GM21390 (cell line): ENCODE measurements around the gene TLN1.

ENCODE experiments used
- ATAC-seq: cut with Tn5 transposase; IDR thresholded peaks from one replicate; pipeline ENCODE4 v1.9.1; 2021; ENCODE audit not compliant: unreplicated experiment

TLN1 gene

DNA sequence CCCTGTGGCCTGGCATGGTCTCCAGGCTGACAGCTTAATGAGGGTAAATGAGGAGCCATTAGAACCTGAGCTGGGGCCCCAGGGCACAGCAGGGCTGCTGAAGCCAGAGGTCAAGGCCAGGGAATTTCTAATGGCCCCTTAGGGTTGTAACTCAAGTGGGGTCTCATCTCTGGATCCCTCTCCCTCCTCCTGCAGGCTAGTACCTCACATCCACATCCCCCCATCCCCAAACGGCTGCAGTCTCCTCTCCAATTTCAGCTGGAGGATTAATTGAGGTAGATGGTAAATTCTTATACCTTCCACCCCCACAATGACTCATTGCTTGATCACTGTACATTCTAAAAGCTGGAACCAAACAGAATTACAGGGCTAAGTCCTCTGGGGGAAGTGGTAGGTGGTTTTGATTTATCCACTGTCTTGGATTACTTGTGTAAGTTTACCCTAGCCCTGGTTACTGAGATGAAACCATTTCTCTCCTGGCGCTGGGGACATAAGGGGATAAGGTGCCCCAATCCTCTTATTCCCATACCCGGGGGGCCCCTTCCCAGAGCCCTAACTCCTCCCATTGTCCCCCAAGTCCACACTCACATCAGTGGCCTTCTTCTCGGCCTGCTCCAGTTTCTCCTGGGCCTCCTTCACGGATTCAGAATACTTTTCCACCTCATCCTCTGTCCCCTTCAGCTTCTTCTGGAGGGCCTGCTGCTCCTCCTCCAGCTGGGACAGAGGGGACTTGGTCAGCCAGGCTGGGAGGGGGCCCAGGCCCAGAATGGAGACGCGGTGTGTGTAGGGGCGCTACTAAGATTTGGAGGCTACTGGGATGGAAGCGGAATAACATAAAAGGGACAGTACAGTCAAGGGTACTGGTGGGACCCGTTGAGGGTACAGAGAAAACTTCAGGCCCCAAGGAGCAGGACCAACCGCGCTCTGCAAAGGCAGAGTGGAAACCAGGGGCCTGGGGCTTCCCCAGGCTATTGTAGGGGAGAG, 43.1 kb downstream of the TLN1 start:
- no peak for ATAC-seq

- no peak for ATAC-seq
Measured at GRCh38 chr9:35687972-35688557, 43.9 kb downstream of the TLN1 start.

- ATAC-seq, result no peak
Measured at GRCh38 chr9:35687306-35687705, 44.7 kb downstream of the TLN1 start.

- no peak for ATAC-seq
Measured at GRCh38 chr9:35686222-35687203, 45.5 kb downstream of the TLN1 start.

DNA sequence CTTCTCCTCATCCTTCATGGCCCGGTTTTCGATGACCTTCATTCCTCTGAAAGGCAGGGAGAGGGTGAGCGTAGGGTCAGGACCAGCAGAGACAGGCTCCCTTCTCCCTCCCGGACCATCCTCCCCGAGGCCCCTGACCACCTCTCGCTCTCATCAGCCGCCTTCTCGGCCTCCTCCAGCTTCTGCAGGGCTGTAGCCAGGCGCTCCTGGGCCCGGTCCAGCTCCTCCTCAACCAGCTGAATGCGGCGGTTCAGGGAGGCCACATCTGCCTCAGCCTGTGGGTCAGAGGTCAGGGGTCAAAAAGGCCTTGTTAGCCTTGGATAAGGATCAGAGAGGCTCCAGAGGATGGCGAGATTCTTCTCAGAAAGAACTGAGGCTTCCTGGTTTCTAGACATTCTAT, 46.5 kb downstream of the TLN1 start:
- ATAC-seq, result no peak

- no peak for ATAC-seq
Measured at GRCh38 chr9:35684921-35685320, 47.1 kb downstream of the TLN1 start.

DNA sequence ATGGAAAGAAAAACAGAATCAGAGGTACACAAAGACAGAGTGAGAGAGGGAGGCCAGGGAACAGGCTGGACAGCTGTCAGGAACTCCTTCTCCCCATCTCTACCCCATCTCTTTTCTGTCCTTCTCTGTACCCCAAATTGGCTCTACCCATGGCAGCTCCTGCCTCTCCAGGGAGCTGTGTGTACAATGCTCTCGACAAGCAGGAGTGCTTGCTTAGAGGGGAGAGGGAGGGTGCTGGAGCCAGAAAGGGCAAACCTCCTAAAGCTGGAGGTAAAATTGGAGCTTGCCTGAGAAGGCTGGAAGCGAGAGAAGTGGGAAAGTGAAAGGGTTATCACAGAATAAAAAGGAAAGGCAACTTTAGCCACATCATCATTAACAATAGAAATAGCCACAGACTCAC, 48.7 kb downstream of the TLN1 start:
- ATAC-seq, result no peak

GRCh38 chr9:35682520-35683315, 49.3 kb downstream of the TLN1 start:
- no peak for ATAC-seq

DNA sequence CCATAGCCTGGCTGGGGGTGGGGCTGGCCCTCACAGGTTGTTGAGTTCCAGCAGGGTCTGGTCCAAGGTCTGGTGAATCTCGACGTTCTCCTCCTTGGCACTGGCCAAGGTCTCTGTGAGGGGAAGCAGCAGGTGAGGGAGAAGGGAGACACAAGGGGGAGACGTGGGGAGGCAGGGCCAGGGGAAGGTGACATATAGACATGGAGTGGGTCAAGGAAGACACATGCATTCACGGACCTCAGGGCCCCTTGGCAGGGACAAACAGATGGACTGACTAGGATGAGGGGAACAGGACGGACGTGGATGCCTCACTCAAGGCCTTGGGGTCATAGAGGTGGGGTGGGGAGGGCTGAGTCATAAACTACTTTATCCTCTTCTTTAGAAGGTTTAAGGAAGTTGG, 49.9 kb downstream of the TLN1 start:
- ATAC-seq, result no peak

GRCh38 chr9:35681341-35682002, 50.5 kb downstream of the TLN1 start:
- ATAC-seq, result no peak

GRCh38 chr9:35680331-35681105, 51.5 kb downstream of the TLN1 start:
- ATAC-seq, result no peak

DNA sequence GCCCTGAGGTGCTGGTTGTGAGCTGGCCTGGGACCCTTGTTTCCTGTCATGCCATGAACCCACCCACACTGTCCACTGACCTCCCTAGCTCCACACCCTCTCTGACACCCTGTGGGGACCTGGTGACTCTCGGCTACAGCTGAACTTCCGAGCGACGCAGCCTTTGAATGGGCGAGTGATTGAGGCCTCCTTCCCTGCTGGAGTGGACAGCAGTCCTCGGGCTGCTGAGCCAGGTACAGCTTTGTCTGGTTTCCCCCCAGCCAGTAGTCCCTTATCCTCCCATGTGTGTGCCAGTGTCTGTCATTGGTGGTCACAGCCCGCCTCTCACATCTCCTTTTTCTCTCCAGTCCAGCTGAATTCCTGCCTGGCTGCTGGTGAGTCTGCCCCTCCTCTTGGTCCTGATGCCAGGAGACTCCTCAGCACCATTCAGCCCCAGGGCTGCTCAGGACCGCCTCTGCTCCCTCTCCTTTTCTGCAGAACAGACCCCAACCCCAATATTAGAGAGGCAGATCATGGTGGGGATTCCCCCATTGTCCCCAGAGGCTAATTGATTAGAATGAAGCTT, 52.1 kb downstream of the TLN1 start:
- ATAC-seq, result no peak

DNA sequence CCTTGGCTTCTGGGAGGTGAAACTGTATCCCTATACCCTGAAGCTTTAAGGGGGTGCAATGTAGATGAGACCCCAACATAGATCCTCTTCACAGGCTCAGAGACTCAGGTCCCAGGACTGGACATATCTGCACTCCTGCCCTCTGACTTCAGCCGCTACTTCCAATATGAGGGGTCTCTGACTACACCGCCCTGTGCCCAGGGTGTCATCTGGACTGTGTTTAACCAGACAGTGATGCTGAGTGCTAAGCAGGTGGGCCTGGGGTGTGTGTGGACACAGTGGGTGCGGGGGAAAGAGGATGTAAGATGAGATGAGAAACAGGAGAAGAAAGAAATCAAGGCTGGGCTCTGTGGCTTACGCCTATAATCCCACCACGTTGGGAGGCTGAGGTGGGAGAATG, 52.9 kb downstream of the TLN1 start:
- no peak for ATAC-seq

DNA sequence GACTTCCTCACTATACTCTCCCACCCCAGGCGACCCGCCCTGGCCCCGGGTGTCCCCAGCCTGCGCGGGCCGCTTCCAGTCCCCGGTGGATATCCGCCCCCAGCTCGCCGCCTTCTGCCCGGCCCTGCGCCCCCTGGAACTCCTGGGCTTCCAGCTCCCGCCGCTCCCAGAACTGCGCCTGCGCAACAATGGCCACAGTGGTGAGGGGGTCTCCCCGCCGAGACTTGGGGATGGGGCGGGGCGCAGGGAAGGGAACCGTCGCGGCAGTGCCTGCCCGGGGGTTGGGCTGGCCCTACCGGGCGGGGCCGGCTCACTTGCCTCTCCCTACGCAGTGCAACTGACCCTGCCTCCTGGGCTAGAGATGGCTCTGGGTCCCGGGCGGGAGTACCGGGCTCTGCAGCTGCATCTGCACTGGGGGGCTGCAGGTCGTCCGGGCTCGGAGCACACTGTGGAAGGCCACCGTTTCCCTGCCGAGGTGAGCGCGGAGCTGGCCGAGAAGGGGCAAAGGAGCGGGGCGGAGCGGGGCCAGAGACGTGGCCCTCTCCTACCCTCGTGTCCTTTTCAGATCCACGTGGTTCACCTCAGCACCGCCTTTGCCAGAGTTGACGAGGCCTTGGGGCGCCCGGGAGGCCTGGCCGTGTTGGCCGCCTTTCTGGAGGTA, 56.1 kb downstream of the TLN1 start:
- no peak for ATAC-seq

DNA sequence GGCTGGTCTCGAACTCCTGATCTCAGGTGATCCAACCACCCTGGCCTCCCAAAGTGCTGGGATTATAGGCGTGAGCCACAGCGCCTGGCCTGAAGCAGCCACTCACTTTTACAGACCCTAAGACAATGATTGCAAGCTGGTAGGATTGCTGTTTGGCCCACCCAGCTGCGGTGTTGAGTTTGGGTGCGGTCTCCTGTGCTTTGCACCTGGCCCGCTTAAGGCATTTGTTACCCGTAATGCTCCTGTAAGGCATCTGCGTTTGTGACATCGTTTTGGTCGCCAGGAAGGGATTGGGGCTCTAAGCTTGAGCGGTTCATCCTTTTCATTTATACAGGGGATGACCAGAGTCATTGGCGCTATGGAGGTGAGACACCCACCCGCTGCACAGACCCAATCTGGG, 56.8 kb downstream of the TLN1 start:
- ATAC-seq, result no peak

GRCh38 chr9:35674025-35674361, 58.0 kb downstream of the TLN1 start:
- no peak for ATAC-seq

DNA sequence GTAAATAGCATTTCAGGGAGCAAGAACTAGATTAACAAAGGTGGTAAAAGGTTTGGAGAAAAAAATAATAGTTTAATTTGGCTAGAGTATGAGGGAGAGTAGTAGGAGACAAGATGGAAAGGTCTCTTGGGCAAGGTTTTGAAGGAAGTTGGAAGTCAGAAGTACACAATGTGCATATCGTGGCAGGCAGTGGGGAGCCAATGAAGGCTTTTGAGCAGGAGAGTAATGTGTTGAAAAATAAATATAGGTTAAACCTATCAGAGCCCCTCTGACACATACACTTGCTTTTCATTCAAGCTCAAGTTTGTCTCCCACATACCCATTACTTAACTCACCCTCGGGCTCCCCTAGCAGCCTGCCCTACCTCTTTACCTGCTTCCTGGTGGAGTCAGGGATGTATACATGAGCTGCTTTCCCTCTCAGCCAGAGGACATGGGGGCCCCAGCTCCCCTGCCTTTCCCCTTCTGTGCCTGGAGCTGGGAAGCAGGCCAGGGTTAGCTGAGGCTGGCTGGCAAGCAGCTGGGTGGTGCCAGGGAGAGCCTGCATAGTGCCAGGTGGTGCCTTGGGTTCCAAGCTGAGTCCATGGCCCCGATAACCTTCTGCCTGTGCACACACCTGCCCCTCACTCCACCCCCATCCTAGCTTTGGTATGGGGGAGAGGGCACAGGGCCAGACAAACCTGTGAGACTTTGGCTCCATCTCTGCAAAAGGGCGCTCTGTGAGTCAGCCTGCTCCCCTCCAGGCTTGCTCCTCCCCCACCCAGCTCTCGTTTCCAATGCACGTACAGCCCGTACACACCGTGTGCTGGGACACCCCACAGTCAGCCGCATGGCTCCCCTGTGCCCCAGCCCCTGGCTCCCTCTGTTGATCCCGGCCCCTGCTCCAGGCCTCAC, 58.6 kb downstream of the TLN1 start, which contains the start of gene CA9:
CA9 (plus strand) TSS at position 797 of the 893 bp plus-strand sequence; CDS start at position 829, 32 bp downstream.
- ATAC-seq, result no peak
